Liver (tissue), 9 donors: ENCODE measurements around the gene SEMA5A. TPM values are rescaled to one million over a fixed set of nuclear protein-coding genes. Genes with fewer than 3 reads are reported as not detected.

ENCODE experiments used
- DNase-seq: peaks from one replicate; pipeline ENCODE4 v3.0.0-alpha.2; 2017; ENCODE audit warnings: low spot score
- H3K27ac ChIP-seq, 2 donors: one replicate each; pipeline ENCODE4 v1.7.0; 2013; ENCODE audit warnings: inconsistent platforms in 2 of 2, low read length in 2 of 2, control low read depth in 1 of 2, low read depth in 1 of 2, mild to moderate bottlenecking in 1 of 2
- H3K27me3 ChIP-seq, 4 donors: one replicate each; pipeline versions ENCODE4 v1.6.1 to v1.7.0; 2013; ENCODE audit warnings: low read length in 3 of 4, inconsistent platforms in 1 of 4, mild to moderate bottlenecking in 1 of 4, moderate library complexity in 1 of 4; ENCODE audit not compliant: control insufficient read depth in 4 of 4, insufficient read depth in 4 of 4
- H3K36me3 ChIP-seq, 4 donors: one replicate each; pipeline versions ENCODE4 v1.6.1 to v1.7.0; 2013; ENCODE audit warnings: low read length in 3 of 4, mild to moderate bottlenecking in 3 of 4, low read depth in 1 of 4, moderate library complexity in 1 of 4; ENCODE audit not compliant: control insufficient read depth in 4 of 4, insufficient read depth in 3 of 4
- H3K4me1 ChIP-seq, 4 donors: one replicate each; pipeline versions ENCODE4 v1.6.1 to v1.7.0; 2013; ENCODE audit warnings: low read length in 3 of 4, mild to moderate bottlenecking in 3 of 4, moderate library complexity in 1 of 4; ENCODE audit not compliant: control insufficient read depth in 4 of 4, insufficient read depth in 4 of 4
- H3K4me3 ChIP-seq, 3 donors: one replicate each; pipeline versions ENCODE4 v1.6.1 to v1.7.0; 2013; ENCODE audit warnings: low read length in 3 of 3, control low read depth in 1 of 3, low read depth in 1 of 3, mild to moderate bottlenecking in 1 of 3
- H3K9ac ChIP-seq, 2 donors: one replicate each; pipeline ENCODE4 v1.7.0; 2013; ENCODE audit warnings: low read length in 2 of 2, mild to moderate bottlenecking in 2 of 2, moderate library complexity in 2 of 2, control low read depth in 1 of 2, low read depth in 1 of 2
- H3K9me3 ChIP-seq, 4 donors: one replicate each; pipeline versions ENCODE4 v1.6.1 to v1.7.0; 2013; ENCODE audit warnings: low read length in 3 of 4; ENCODE audit not compliant: control insufficient read depth in 4 of 4
- ATF3 ChIP-seq: IDR thresholded peaks from 2 replicates; pipeline ENCODE4 v1.6.1; 2016; ENCODE audit warnings: antibody characterized with exemption
- EGR1 ChIP-seq, 2 donors: IDR thresholded peaks; 2 replicates each; pipeline ENCODE4 v1.6.1; 2016 to 2018; ENCODE audit warnings: antibody characterized with exemption in 2 of 2, low read depth in 2 of 2
- FOXA1 ChIP-seq: IDR thresholded peaks from 2 replicates; pipeline ENCODE4 v1.6.1; 2016; ENCODE audit warnings: antibody characterized with exemption
- FOXA2 ChIP-seq: IDR thresholded peaks from 2 replicates; pipeline ENCODE4 v1.6.1; 2016; ENCODE audit warnings: antibody characterized with exemption
- GABPA ChIP-seq, 2 donors: IDR thresholded peaks in 1 of 2; conservative IDR thresholded peaks in 1 of 2; 2 replicates each; pipeline ENCODE4 v1.6.1; 2016; ENCODE audit warnings: antibody characterized with exemption in 2 of 2, mild to moderate bottlenecking in 1 of 2, moderate library complexity in 1 of 2
- HNF4A ChIP-seq, 2 donors: conservative IDR thresholded peaks; 2 replicates each; pipeline ENCODE4 v1.6.1; 2016; ENCODE audit warnings: antibody characterized with exemption in 2 of 2, mild to moderate bottlenecking in 2 of 2
- HNF4G ChIP-seq: IDR thresholded peaks from 2 replicates; pipeline ENCODE4 v1.6.1; 2016; ENCODE audit warnings: antibody characterized with exemption
- JUND ChIP-seq, 2 donors: IDR thresholded peaks; 2 replicates each; pipeline ENCODE4 v1.6.1; 2016; ENCODE audit warnings: antibody characterized with exemption in 2 of 2
- NR2F2 ChIP-seq: IDR thresholded peaks from 2 replicates; pipeline ENCODE4 v1.6.1; 2016; ENCODE audit warnings: antibody characterized with exemption
- RAD21 ChIP-seq, 2 donors: IDR thresholded peaks; 2 replicates each; pipeline ENCODE4 v1.6.1; 2016; ENCODE audit warnings: antibody characterized with exemption in 2 of 2, mild to moderate bottlenecking in 2 of 2
- REST ChIP-seq: IDR thresholded peaks from 2 replicates; pipeline ENCODE4 v1.6.1; 2016; ENCODE audit warnings: antibody characterized with exemption, mild to moderate bottlenecking
- RXRA ChIP-seq, 2 donors: IDR thresholded peaks; 2 replicates each; pipeline ENCODE4 v1.6.1; 2017 to 2018; ENCODE audit warnings: antibody characterized with exemption in 2 of 2, mild to moderate bottlenecking in 1 of 2
- SP1 ChIP-seq: IDR thresholded peaks from 2 replicates; pipeline ENCODE4 v1.6.1; 2018; ENCODE audit warnings: antibody characterized with exemption, mild to moderate bottlenecking
- TAF1 ChIP-seq: conservative IDR thresholded peaks from 2 replicates; pipeline ENCODE4 v1.6.1; 2016; ENCODE audit warnings: antibody characterized with exemption, mild to moderate bottlenecking
- YY1 ChIP-seq: IDR thresholded peaks from 2 replicates; pipeline ENCODE4 v1.6.1; 2016; ENCODE audit warnings: antibody characterized with exemption, mild to moderate bottlenecking
- WGBS: extraction: QIAGEN DNeasy Blood & Tissue Kit; methylation state at CpG from one replicate; pipeline ENCODE4 v1.1.7; 2013; 5-methylcytosine and 5-hydroxymethylcytosine counted together
- polyA plus RNA-seq, 2 donors: library from polyadenylated mRNA; stranded (reverse) in 1 of 2; unstranded in 1 of 2; fragments of 200-250 nt in 1 of 2; fragments of >200 nt in 1 of 2; fragmentation: Nextera tagmentation in 1 of 2; extraction: Ambion mirVana in 1 of 2; gene quantifications; one replicate each; pipeline versions ENCODE4 v1.2.1 to v1.2.3, GENCODE V29; 2013 to 2015
- total RNA-seq, 2 donors: library from RNA; depleted of rRNA; stranded (reverse); fragments of >200 nt; gene quantifications; one replicate each; pipeline ENCODE4 v1.2.3, GENCODE V29; 2014
- TF ChIP-seq, protein P1 (sequence below): fragments of 150-350 bp; IDR thresholded peaks from 2 replicates; pipeline ENCODE4 v1.5.1; 2017; ENCODE audit warnings: improper control_type of control experiment, low read depth, low read length; ENCODE audit not compliant: missing input control
- TF ChIP-seq, protein P2 (sequence below): IDR thresholded peaks from 2 replicates; pipeline ENCODE4 v1.6.1; 2016; ENCODE audit warnings: antibody characterized with exemption
- TF ChIP-seq, protein P3 (sequence below): IDR thresholded peaks from 2 replicates; pipeline ENCODE4 v1.6.1; 2016; ENCODE audit warnings: antibody characterized with exemption
- donor health status: healthy.
- donor health status: healthy.
- donor health status: healthy.
- donor health status: healthy.
- donor health status: healthy.

The SEMA5A gene
- total and polyA plus RNA-seq, 4 donors = 1.1 to 5.8 (median 3.2) TPM

DNA sequence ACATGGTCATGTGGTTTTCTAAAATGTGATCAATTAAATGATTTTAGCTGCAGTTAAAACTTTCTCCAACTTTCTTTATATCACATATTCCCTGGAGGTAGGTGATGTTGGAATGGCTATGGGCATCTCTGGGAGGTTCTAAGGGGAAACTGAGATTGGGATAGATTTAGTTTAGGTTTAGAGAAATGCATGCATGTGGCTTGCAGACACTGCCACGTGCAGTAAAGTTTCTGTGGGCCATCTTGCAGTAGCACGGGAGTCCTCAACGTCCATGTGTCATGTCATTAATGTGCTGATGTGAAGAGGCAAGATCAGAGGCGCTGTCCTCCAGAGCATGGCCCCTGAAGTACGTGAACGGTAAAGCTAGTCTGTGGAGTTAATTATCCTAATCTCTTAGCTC is 532.7 kb downstream of the SEMA5A start:
- H3K27ac ChIP-seq = no peak overlapping the region
- TF ChIP-seq ATF3 (no peak), NR2F2 (no peak), FOXA2 (no peak), RAD21 (IDR thresholded peaks at IDR 0.05) (no peak), GABPA (IDR thresholded peaks at IDR 0.05 in 1 of 2, conservative IDR thresholded peaks at IDR 0.05 in 1 of 2) (no peak), SP1 (no peak), REST (no peak), JUND (IDR thresholded peaks at IDR 0.05) (no peak), RXRA (IDR thresholded peaks at IDR 0.05) (no peak), YY1 (no peak), EGR1 (IDR thresholded peaks at IDR 0.05; ENCODE audit: low read depth in 2 of 2) (no peak), HNF4G (no peak), TAF1 (no peak), HNF4A (conservative IDR thresholded peaks at IDR 0.05) (no peak), FOXA1 (no peak)
- TF ChIP-seq, protein P1, sequence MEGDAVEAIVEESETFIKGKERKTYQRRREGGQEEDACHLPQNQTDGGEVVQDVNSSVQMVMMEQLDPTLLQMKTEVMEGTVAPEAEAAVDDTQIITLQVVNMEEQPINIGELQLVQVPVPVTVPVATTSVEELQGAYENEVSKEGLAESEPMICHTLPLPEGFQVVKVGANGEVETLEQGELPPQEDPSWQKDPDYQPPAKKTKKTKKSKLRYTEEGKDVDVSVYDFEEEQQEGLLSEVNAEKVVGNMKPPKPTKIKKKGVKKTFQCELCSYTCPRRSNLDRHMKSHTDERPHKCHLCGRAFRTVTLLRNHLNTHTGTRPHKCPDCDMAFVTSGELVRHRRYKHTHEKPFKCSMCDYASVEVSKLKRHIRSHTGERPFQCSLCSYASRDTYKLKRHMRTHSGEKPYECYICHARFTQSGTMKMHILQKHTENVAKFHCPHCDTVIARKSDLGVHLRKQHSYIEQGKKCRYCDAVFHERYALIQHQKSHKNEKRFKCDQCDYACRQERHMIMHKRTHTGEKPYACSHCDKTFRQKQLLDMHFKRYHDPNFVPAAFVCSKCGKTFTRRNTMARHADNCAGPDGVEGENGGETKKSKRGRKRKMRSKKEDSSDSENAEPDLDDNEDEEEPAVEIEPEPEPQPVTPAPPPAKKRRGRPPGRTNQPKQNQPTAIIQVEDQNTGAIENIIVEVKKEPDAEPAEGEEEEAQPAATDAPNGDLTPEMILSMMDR = no peak
- TF ChIP-seq, protein P2, sequence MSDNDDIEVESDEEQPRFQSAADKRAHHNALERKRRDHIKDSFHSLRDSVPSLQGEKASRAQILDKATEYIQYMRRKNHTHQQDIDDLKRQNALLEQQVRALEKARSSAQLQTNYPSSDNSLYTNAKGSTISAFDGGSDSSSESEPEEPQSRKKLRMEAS = no peak
- TF ChIP-seq, protein P3, sequence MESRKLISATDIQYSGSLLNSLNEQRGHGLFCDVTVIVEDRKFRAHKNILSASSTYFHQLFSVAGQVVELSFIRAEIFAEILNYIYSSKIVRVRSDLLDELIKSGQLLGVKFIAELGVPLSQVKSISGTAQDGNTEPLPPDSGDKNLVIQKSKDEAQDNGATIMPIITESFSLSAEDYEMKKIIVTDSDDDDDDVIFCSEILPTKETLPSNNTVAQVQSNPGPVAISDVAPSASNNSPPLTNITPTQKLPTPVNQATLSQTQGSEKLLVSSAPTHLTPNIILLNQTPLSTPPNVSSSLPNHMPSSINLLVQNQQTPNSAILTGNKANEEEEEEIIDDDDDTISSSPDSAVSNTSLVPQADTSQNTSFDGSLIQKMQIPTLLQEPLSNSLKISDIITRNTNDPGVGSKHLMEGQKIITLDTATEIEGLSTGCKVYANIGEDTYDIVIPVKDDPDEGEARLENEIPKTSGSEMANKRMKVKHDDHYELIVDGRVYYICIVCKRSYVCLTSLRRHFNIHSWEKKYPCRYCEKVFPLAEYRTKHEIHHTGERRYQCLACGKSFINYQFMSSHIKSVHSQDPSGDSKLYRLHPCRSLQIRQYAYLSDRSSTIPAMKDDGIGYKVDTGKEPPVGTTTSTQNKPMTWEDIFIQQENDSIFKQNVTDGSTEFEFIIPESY = no peak
- no peaks in the 10 kb centered on the region for H3K4me1 ChIP-seq
- no peak overlapping the region for H3K9ac ChIP-seq
- no peak overlapping the region for H3K4me3 ChIP-seq
- H3K27me3 ChIP-seq = peaks cover 0 to 2% (median 0%) of the 10 kb centered on the region in 4 donors
- DNase-seq = no peak
- WGBS = 63% methylated on average over 6 of the region's 6 CpGs
- H3K36me3 ChIP-seq = no peaks in the 10 kb centered on the region
- no peaks in the 10 kb centered on the region for H3K9me3 ChIP-seq
